GM19463 (cell line): Measurements from ENCODE around the gene PSME4.
A peak's percentile ranks its signal among the peaks of the same experiment; 100 is the strongest.
"Not testable (repeated sequence)": the region's sequence is repeated elsewhere in the genome, so short reads cannot be mapped to it uniquely, and the experiment has no call there.

Experiments
- ATAC-seq: cut with Tn5 transposase; IDR thresholded peaks from one replicate; pipeline ENCODE4 v1.9.1; 2021; ENCODE audit warnings: mild to moderate bottlenecking, moderate library complexity; ENCODE audit not compliant: unreplicated experiment

Gene PSME4

GRCh38 chr2:53969285-53969967 is 1.4 kb downstream of the PSME4 start:
- ATAC-seq, result no peak

- ATAC-seq, result no peak
Observed at GRCh38 chr2:53964987-53965687, 5.7 kb downstream of the PSME4 start.

GRCh38 chr2:53964257-53964952 is 6.4 kb downstream of the PSME4 start:
- no peak for ATAC-seq

- ATAC-seq, result not testable (repeated sequence)
Observed at GRCh38 chr2:53961478-53962216, 9.1 kb downstream of the PSME4 start.

- no peak for ATAC-seq
Observed at GRCh38 chr2:53960476-53960875, 10.3 kb downstream of the PSME4 start.

GRCh38 chr2:53958443-53958842 is 12.3 kb downstream of the PSME4 start:
- ATAC-seq, result no peak

- no peak for ATAC-seq
Observed at GRCh38 chr2:53952519-53952918, 18.3 kb downstream of the PSME4 start.

- ATAC-seq, result peak; percentile 42
Observed at GRCh38 chr2:53949457-53949856, 21.3 kb downstream of the PSME4 start.

GRCh38 chr2:53945538-53945937 is 25.3 kb downstream of the PSME4 start:
- no peak for ATAC-seq

- no peak for ATAC-seq
Observed at GRCh38 chr2:53944542-53944941, 26.3 kb downstream of the PSME4 start.

GRCh38 chr2:53942280-53942679 is 28.5 kb downstream of the PSME4 start:
- no peak for ATAC-seq

- peak; percentile 75 for ATAC-seq
Observed at GRCh38 chr2:53941749-53942148, 29.0 kb downstream of the PSME4 start.

GRCh38 chr2:53939656-53940055 is 31.1 kb downstream of the PSME4 start:
- ATAC-seq, result no peak

- no peak for ATAC-seq
Observed at GRCh38 chr2:53938904-53939303, 31.9 kb downstream of the PSME4 start.

- ATAC-seq, result no peak
Observed at GRCh38 chr2:53933329-53933728, 37.5 kb downstream of the PSME4 start.

GRCh38 chr2:53926321-53926720 is 44.5 kb downstream of the PSME4 start:
- not testable (repeated sequence) for ATAC-seq

- ATAC-seq, result peak; percentile 98
Observed at GRCh38 chr2:53913721-53914120, 57.1 kb downstream of the PSME4 start.

- ATAC-seq, result no peak
Observed at GRCh38 chr2:53911434-53912189, 59.2 kb downstream of the PSME4 start.

GRCh38 chr2:53907582-53907981 is 63.2 kb downstream of the PSME4 start:
- ATAC-seq, result no peak

- no peak for ATAC-seq
Observed at GRCh38 chr2:53905396-53905795, 65.4 kb downstream of the PSME4 start.

- ATAC-seq, result no peak
Observed at GRCh38 chr2:53903011-53903410, 67.8 kb downstream of the PSME4 start.
